Pancreas (tissue), 10 donors: Measurements from ENCODE around the gene ALMS1. TPM values are rescaled to one million over a fixed set of nuclear protein-coding genes. Genes with fewer than 3 reads are reported as not detected.

Experiments
- ATAC-seq, 4 donors: fragments of 200-7000 bp; cut with Tn5 transposase; one replicate each; pipeline versions ENCODE4 v1.8.0 to v1.9.1; 2020; ENCODE audit warnings: mild to moderate bottlenecking in 4 of 4, moderate library complexity in 4 of 4
- DNase-seq, 6 donors: peaks; one replicate each; pipeline ENCODE4 v3.0.0-alpha.2; 2020
- FAIRE-seq: peaks from 2 replicates; lab custom pipeline; 2012; peaks lifted over from hg19 to GRCh38; lab: Jason Lieb, UNC
- H3K27ac ChIP-seq, 4 donors: fragments of 200-600 bp; sonication (generic); 1 replicate in 3 of 4; 2 replicates in 1 of 4; pipeline versions ENCODE4 v1.5.0 to v1.8.0; 2020
- H3K27me3 ChIP-seq, 4 donors: fragments of 200-600 bp; one replicate each; pipeline ENCODE4 v1.8.0; 2021
- H3K36me3 ChIP-seq, 3 donors: fragments of 200-600 bp; sonication (generic) in 1 of 3; one replicate each; pipeline versions ENCODE4 v1.5.0 to v1.8.0; 2020 to 2021
- H3K4me1 ChIP-seq, 3 donors: fragments of 200-600 bp; one replicate each; pipeline ENCODE4 v1.8.0; 2021
- H3K4me3 ChIP-seq, 4 donors: fragments of 200-600 bp; sonication (generic) in 2 of 4; one replicate each; pipeline versions ENCODE4 v1.5.0 to v1.8.0; 2020 to 2021
- H3K9me3 ChIP-seq, 4 donors: fragments of 200-600 bp; one replicate each; pipeline ENCODE4 v1.8.0; 2021
- WGBS, 2 donors: extraction: QIAGEN DNeasy Blood & Tissue Kit; methylation state at CpG; one replicate each; pipeline ENCODE4 v1.1.7; 2013; 5-methylcytosine and 5-hydroxymethylcytosine counted together
- intact Hi-C, 3 donors: fragments of 100-400 bp; cut with DNase I; formaldehyde crosslinking; loops; one replicate each; pipeline versions ENCODE4 v1.11.1 to v1.14.2; 2022
- polyA plus RNA-seq, 2 donors: library from polyadenylated mRNA; stranded (reverse); fragments of 200-250 nt; gene quantifications; one replicate each; pipeline ENCODE4 v1.2.3, GENCODE V29; 2013
- total RNA-seq, 6 donors: library from RNA; stranded (reverse); fragmentation: NEBNext Ultra II Directional in 4 of 6; extraction: Animal tissue kit (Norgen Biotek cat#: 25700) in 4 of 6; gene quantifications; one replicate each; pipeline versions ENCODE4 v1.2.1 to v1.2.4, GENCODE V29; 2021 to 2023
- TF ChIP-seq, protein P1 (sequence below), 4 donors: fragments of 200-600 bp; sonication (generic) in 3 of 4; IDR thresholded peaks; one replicate each; pipeline versions ENCODE4 v1.5.0 to v1.8.0; 2021; ENCODE audit warnings: antibody characterized with exemption in 4 of 4
- donor health status: healthy with polysubstance abuse.
- donor health status: DM: no; HTN: no; CAD: no; lungs with moderate emphysema.
- donor health status: DM: no; HTN: no; CAD: no.
- donor health status: control.
- donor health status: control.
- donor health status: Bipolar disorder and iron deficiency.
- donor health status: DM: yes; HTN: yes; CAD: no.
- donor health status: DM: no; HTN: no; CAD: no.
- donor health status: DM: no; HTN: no; CAD: no.
- donor health status: DM: yes; HTN: yes; CAD: no.

The ALMS1 gene
- total and polyA plus RNA-seq, 8 donors: 7.8 to 19.8 (median 13.3) TPM

DNA sequence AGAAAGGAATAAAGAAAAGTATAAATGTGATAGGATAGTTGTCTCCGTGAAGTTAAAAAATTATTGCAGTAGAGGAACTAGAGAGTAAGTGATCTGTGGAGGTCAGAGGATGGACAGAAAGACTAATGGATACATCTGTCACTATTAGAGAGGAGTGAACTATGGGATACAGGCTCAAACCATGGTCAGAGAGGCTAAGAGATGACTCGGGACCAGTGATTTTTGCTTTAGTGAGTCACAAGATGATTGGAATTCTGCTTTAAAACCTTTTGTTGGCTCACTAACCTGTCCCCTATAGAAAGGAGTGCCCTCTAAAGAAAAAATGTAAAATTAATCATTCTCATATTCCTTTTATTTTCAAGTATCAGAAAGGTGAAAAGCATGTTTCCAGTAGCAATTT, 30.3 kb downstream of the ALMS1 start:
- no peaks in the 10 kb centered on the region for H3K27me3 ChIP-seq
- WGBS, 2 donors: 89 to 98% methylated on average over 2 of the region's 2 CpGs
- no peak overlapping the region for H3K27ac ChIP-seq
- DNase-seq (no peak), ATAC-seq (no peak), FAIRE-seq (no peak)
- intact Hi-C loops: no loop called here
- TF ChIP-seq, protein P1, sequence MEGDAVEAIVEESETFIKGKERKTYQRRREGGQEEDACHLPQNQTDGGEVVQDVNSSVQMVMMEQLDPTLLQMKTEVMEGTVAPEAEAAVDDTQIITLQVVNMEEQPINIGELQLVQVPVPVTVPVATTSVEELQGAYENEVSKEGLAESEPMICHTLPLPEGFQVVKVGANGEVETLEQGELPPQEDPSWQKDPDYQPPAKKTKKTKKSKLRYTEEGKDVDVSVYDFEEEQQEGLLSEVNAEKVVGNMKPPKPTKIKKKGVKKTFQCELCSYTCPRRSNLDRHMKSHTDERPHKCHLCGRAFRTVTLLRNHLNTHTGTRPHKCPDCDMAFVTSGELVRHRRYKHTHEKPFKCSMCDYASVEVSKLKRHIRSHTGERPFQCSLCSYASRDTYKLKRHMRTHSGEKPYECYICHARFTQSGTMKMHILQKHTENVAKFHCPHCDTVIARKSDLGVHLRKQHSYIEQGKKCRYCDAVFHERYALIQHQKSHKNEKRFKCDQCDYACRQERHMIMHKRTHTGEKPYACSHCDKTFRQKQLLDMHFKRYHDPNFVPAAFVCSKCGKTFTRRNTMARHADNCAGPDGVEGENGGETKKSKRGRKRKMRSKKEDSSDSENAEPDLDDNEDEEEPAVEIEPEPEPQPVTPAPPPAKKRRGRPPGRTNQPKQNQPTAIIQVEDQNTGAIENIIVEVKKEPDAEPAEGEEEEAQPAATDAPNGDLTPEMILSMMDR (IDR thresholded peaks at IDR 0.05): no peak
- H3K36me3 ChIP-seq: no peaks in the 10 kb centered on the region
- no peaks in the 10 kb centered on the region for H3K9me3 ChIP-seq
- no peak overlapping the region for H3K4me3 ChIP-seq
- peaks cover 0 to 8% (median 0%) of the 10 kb centered on the region in 3 donors for H3K4me1 ChIP-seq

GRCh38 chr2:73418343-73418742, 32.7 kb downstream of the ALMS1 start:
- FAIRE-seq (no peak), ATAC-seq (peak; percentile 48 to 77 (median 77)), DNase-seq (peak in 5 of 6 donors; percentile 17 to 58 (median 28))
- Histone ChIP-seq H3K27ac (no peak overlapping the region), H3K4me3 (no peak overlapping the region), H3K4me1 (peaks cover 0 to 8% (median 0%) of the 10 kb centered on the region in 3 donors), H3K27me3 (no peaks in the 10 kb centered on the region), H3K36me3 (no peaks in the 10 kb centered on the region), H3K9me3 (no peaks in the 10 kb centered on the region)
- WGBS, 2 donors: 31 to 39% methylated on average over 7 of the region's 7 CpGs
- TF ChIP-seq, protein P1 (IDR thresholded peaks at IDR 0.05): no peak
- intact Hi-C loops: no loop called here

- intact Hi-C loops: no loop called here
- Histone ChIP-seq H3K36me3 (peaks cover 0 to 6% (median 0%) of the 10 kb centered on the region in 3 donors), H3K27me3 (no peaks in the 10 kb centered on the region), H3K9me3 (no peaks in the 10 kb centered on the region), H3K4me3 (no peak overlapping the region), H3K27ac (no peak overlapping the region), H3K4me1 (no peaks in the 10 kb centered on the region)
- ATAC-seq: no peak
- 97 to 98% methylated on average over 3 of the region's 3 CpGs for WGBS, 2 donors
- DNase-seq: no peak
- TF ChIP-seq, protein P1 (IDR thresholded peaks at IDR 0.05): no peak
- FAIRE-seq: no peak
Observed at GRCh38 chr2:73423913-73424312, 38.3 kb downstream of the ALMS1 start.

GRCh38 chr2:73426176-73426575, 40.5 kb downstream of the ALMS1 start:
- Histone ChIP-seq H3K9me3 (no peaks in the 10 kb centered on the region), H3K4me3 (no peak overlapping the region), H3K27ac (no peak overlapping the region), H3K27me3 (no peaks in the 10 kb centered on the region), H3K36me3 (peaks cover 0 to 6% (median 0%) of the 10 kb centered on the region in 3 donors), H3K4me1 (no peaks in the 10 kb centered on the region)
- intact Hi-C loops: no loop called here
- 85% methylated on average over 3 of the region's 3 CpGs for WGBS, 2 donors
- ATAC-seq: no peak
- TF ChIP-seq, protein P1 (IDR thresholded peaks at IDR 0.05): no peak
- no peak for FAIRE-seq
- no peak for DNase-seq

- peaks cover 0 to 6% (median 0%) of the 10 kb centered on the region in 3 donors for H3K36me3 ChIP-seq
- intact Hi-C loops: no loop called here
- ATAC-seq: no peak
Observed at GRCh38 chr2:73436019-73436418, 50.4 kb downstream of the ALMS1 start.

More at GRCh38 chr2:73436019-73436418, 50.4 kb downstream of the ALMS1 start:
- H3K4me3 ChIP-seq: no peak overlapping the region
- FAIRE-seq (no peak), DNase-seq (no peak)
- H3K9me3 ChIP-seq: no peaks in the 10 kb centered on the region
- H3K27me3 ChIP-seq: no peaks in the 10 kb centered on the region
- no peaks in the 10 kb centered on the region for H3K4me1 ChIP-seq
- no peak overlapping the region for H3K27ac ChIP-seq
- TF ChIP-seq, protein P1 (IDR thresholded peaks at IDR 0.05): no peak
- 94 to 99% methylated on average over 1 of the region's 1 CpG for WGBS, 2 donors
